ENCODE data around the gene SOCS3.

GRCh38 chr17:78371056-78371455 is 11.2 kb upstream of the SOCS3 start:
- TF ChIP-seq CTCF (IDR thresholded peaks at IDR 0.05; ENCODE audit: insufficient read depth, low read depth, low read length) (no peak), EZH2 (IDR thresholded peaks at IDR 0.05; ENCODE audit: insufficient read depth, low read length) (no peak)

Measured in astrocyte (in vitro differentiated cells and primary cell).